ENCODE data around the gene OR7C1.

DNA sequence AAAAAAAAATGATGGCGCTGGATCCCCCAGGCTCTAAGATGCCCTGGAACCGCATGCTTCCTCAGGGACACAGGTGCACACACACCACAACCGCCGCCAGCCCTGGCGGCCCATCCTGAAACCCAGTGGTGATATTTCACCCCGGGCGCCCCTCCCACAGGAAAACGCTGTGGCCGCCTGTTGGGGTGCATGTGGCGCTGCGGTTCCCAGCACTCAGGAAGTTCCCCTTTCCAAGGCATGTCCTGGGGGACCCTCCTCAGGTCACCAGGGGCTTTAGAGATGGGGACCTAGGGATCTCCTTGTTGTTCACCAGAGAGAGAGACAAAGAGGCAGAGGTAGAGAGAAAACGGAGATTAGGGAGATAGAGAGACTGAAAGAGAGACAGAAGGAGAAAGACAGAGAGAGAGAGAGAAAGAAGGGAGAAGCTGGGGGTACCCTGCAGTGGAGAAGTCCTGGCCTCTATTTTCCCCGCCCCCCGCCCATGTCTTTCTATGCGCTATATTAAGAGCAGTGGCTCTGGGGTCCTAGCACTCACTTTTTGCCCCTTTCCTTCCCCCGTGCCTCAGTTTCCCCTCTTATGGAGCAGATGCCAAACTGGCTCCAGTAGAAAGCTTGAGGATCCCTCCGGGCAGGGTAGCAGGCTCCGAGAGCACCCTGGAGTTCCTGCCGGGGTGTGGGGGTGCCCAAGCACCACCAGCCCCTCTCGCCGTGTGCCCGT lies 59.0 kb downstream of the OR7C1 start:
- TF ChIP-seq GATA2 (IDR thresholded peaks at IDR 0.05; ENCODE audit: low read depth, low read length) (no peak), GATA3 (IDR thresholded peaks at IDR 0.05; ENCODE audit: low read depth, low read length) (no peak)
